Mesendoderm (in vitro differentiated cells): ENCODE data around the gene ESM1.
A peak's percentile ranks its signal among the peaks of the same experiment; 100 is the strongest.

Source experiments
- DNase-seq: peaks from one replicate; pipeline ENCODE4 v3.0.0; 2013
- H2AK5ac ChIP-seq: 2 replicates; pipeline ENCODE4 v1.6.1; 2013; ENCODE audit warnings: low read length, inconsistent platforms
- H2BK120ac ChIP-seq: 2 replicates; pipeline ENCODE4 v1.6.1; 2013; ENCODE audit warnings: low read depth, mild to moderate bottlenecking, low read length, moderate library complexity, mixed read lengths
- H2BK15ac ChIP-seq: replicated peaks from 2 replicates; pipeline ENCODE4 v1.6.1; 2013; ENCODE audit warnings: low read depth, mild to moderate bottlenecking, moderate library complexity
- H2BK5ac ChIP-seq: 2 replicates; pipeline ENCODE4 v1.6.1; 2013; ENCODE audit warnings: low read length, inconsistent platforms
- H3K18ac ChIP-seq: 2 replicates; pipeline ENCODE4 v1.6.1; 2013; ENCODE audit warnings: mild to moderate bottlenecking, low read length, mixed read lengths
- H3K23ac ChIP-seq: one replicate; pipeline ENCODE4 v1.6.1; 2013; ENCODE audit warnings: low read length
- H3K27ac ChIP-seq: 2 replicates; pipeline ENCODE4 v1.5.1; 2013; ENCODE audit warnings: low read depth, mild to moderate bottlenecking, inconsistent platforms, low read length, moderate library complexity
- H3K27me3 ChIP-seq: 2 replicates; pipeline ENCODE4 v1.6.1; 2013; ENCODE audit warnings: low read length, control low read depth, mild to moderate bottlenecking, inconsistent platforms; ENCODE audit not compliant: insufficient read depth, poor library complexity
- H3K36me3 ChIP-seq: 2 replicates; pipeline ENCODE4 v1.6.1; 2013; ENCODE audit warnings: low read length, inconsistent platforms; ENCODE audit not compliant: control insufficient read depth, insufficient read depth
- H3K4ac ChIP-seq: one replicate; pipeline ENCODE4 v1.6.1; 2013; ENCODE audit warnings: low read depth, mild to moderate bottlenecking, low read length, moderate library complexity
- H3K4me1 ChIP-seq: 2 replicates; pipeline ENCODE4 v1.6.1; 2013; ENCODE audit warnings: low read depth, low read length, inconsistent platforms; ENCODE audit not compliant: control insufficient read depth
- H3K4me2 ChIP-seq: 2 replicates; pipeline ENCODE4 v1.6.1; 2013; ENCODE audit warnings: low read length
- H3K4me3 ChIP-seq: 2 replicates; pipeline ENCODE4 v1.5.1; 2013; ENCODE audit warnings: mild to moderate bottlenecking, low read length
- H3K56ac ChIP-seq: one replicate; pipeline ENCODE4 v1.6.1; 2013; ENCODE audit warnings: low read length
- H3K79me1 ChIP-seq: 2 replicates; pipeline ENCODE4 v1.6.1; 2013; ENCODE audit warnings: low read length, inconsistent platforms
- H3K79me2 ChIP-seq: 2 replicates; pipeline ENCODE4 v1.6.1; 2013; ENCODE audit warnings: mild to moderate bottlenecking, low read length; ENCODE audit not compliant: control insufficient read depth, insufficient read depth
- H3K9ac ChIP-seq: 2 replicates; pipeline ENCODE4 v1.6.1; 2013; ENCODE audit warnings: low read length, inconsistent platforms
- H4K5ac ChIP-seq: one replicate; pipeline ENCODE4 v1.6.1; 2013; ENCODE audit warnings: low read length
- H4K8ac ChIP-seq: one replicate; pipeline ENCODE4 v1.6.1; 2013; ENCODE audit warnings: low read depth, mild to moderate bottlenecking, control low read depth, low read length, moderate library complexity
- WGBS: extraction: QIAGEN DNeasy Blood & Tissue Kit; methylation state at CpG from one replicate; pipeline ENCODE4 v1.1.7; 2013; ENCODE audit warnings: low lambda C conversion rate, missing lambda C conversion rate; ENCODE audit not compliant: insufficient coverage; ENCODE audit errors: extremely low coverage; 5-methylcytosine and 5-hydroxymethylcytosine counted together

Gene ESM1

GRCh38 chr5:54993318-54993717 lies 7.9 kb upstream of the ESM1 start:
- Histone ChIP-seq H3K27me3 (no peaks in the 10 kb centered on the region), H3K27ac (no peak overlapping the region), H3K56ac (no peak overlapping the region), H2AK5ac (no peak overlapping the region), H3K79me2 (no peaks in the 10 kb centered on the region), H3K4me3 (no peak overlapping the region), H3K23ac (no peak overlapping the region), H3K4me1 (peaks cover 3% of the 10 kb centered on the region), H3K4ac (no peak overlapping the region), H3K36me3 (no peaks in the 10 kb centered on the region), H3K18ac (no peak overlapping the region), H2BK15ac (no peak overlapping the region), H3K9ac (no peak overlapping the region), H3K79me1 (no peaks in the 10 kb centered on the region), H3K4me2 (no peak overlapping the region), H2BK120ac (no peak overlapping the region), H4K8ac (no peak overlapping the region), H4K5ac (no peak overlapping the region), H2BK5ac (no peak overlapping the region)
- no CpG with 5 or more reads among the region's 2 CpGs for whole genome bisulfite sequencing
- peak; percentile 62 for DNase-seq

GRCh38 chr5:54991416-54991815 lies 6.0 kb upstream of the ESM1 start:
- H2BK5ac ChIP-seq, result no peak overlapping the region
- no peaks in the 10 kb centered on the region for H3K79me2 ChIP-seq
- H2BK15ac ChIP-seq, result no peak overlapping the region
- H3K4me2 ChIP-seq, result no peak overlapping the region
- peak; percentile 47 for DNase-seq
- H3K9ac ChIP-seq, result no peak overlapping the region
- H3K18ac ChIP-seq, result no peak overlapping the region
- H2AK5ac ChIP-seq, result no peak overlapping the region
- H3K56ac ChIP-seq, result no peak overlapping the region
- H3K4me3 ChIP-seq, result no peak overlapping the region
- H4K8ac ChIP-seq, result no peak overlapping the region
- no peaks in the 10 kb centered on the region for H3K27me3 ChIP-seq
- H3K4ac ChIP-seq, result no peak overlapping the region
- no peak overlapping the region for H2BK120ac ChIP-seq
- no peak overlapping the region for H4K5ac ChIP-seq
- H3K36me3 ChIP-seq, result no peaks in the 10 kb centered on the region
- no peaks in the 10 kb centered on the region for H3K79me1 ChIP-seq
- H3K23ac ChIP-seq, result no peak overlapping the region
- no peaks in the 10 kb centered on the region for H3K4me1 ChIP-seq
- WGBS, result no CpG with 5 or more reads among the region's 3 CpGs
- H3K27ac ChIP-seq, result no peak overlapping the region

GRCh38 chr5:54990841-54991258 lies 5.5 kb upstream of the ESM1 start:
- no peak overlapping the region for H4K5ac ChIP-seq

GRCh38 chr5:54988817-54989216 lies 3.4 kb upstream of the ESM1 start:
- Histone ChIP-seq H3K79me2 (no peaks in the 10 kb centered on the region), H3K36me3 (no peaks in the 10 kb centered on the region), H2BK120ac (no peak overlapping the region), H3K9ac (no peak overlapping the region), H3K79me1 (no peaks in the 10 kb centered on the region), H3K4me1 (no peaks in the 10 kb centered on the region), H2BK5ac (no peak overlapping the region), H3K4me3 (no peak overlapping the region), H3K27ac (no peak overlapping the region), H3K4me2 (no peak overlapping the region), H3K56ac (no peak overlapping the region), H2AK5ac (no peak overlapping the region), H3K27me3 (no peaks in the 10 kb centered on the region), H3K18ac (no peak overlapping the region), H3K4ac (no peak overlapping the region), H4K5ac (no peak overlapping the region), H3K23ac (no peak overlapping the region), H2BK15ac (no peak overlapping the region), H4K8ac (no peak overlapping the region)
- no CpG with 5 or more reads among the region's 2 CpGs for WGBS
- DNase-seq, result no peak

More at GRCh38 chr5:54990841-54991258, 5.5 kb upstream of the ESM1 start:
- Histone ChIP-seq H3K4me1 (no peaks in the 10 kb centered on the region), H2BK120ac (no peak overlapping the region), H3K36me3 (no peaks in the 10 kb centered on the region), H2AK5ac (no peak overlapping the region), H4K8ac (no peak overlapping the region), H3K79me1 (no peaks in the 10 kb centered on the region), H3K9ac (no peak overlapping the region), H3K79me2 (no peaks in the 10 kb centered on the region), H3K27ac (no peak overlapping the region), H3K18ac (no peak overlapping the region), H3K4me2 (no peak overlapping the region), H3K23ac (no peak overlapping the region), H2BK15ac (no peak overlapping the region), H3K4ac (no peak overlapping the region), H3K56ac (no peak overlapping the region), H3K27me3 (no peaks in the 10 kb centered on the region), H3K4me3 (no peak overlapping the region), H2BK5ac (no peak overlapping the region)
- WGBS, result no CpG with 5 or more reads among the region's 1 CpG
- DNase-seq, result peak; percentile 71

- Histone ChIP-seq H3K36me3 (no peaks in the 10 kb centered on the region), H3K4me3 (no peak overlapping the region), H2BK120ac (no peak overlapping the region), H4K8ac (no peak overlapping the region), H3K79me1 (no peaks in the 10 kb centered on the region), H3K9ac (no peak overlapping the region), H3K23ac (no peak overlapping the region), H3K4me2 (no peak overlapping the region), H4K5ac (no peak overlapping the region), H2BK5ac (no peak overlapping the region), H2AK5ac (no peak overlapping the region), H3K79me2 (no peaks in the 10 kb centered on the region), H3K4ac (no peak overlapping the region), H3K27ac (no peak overlapping the region), H3K27me3 (no peaks in the 10 kb centered on the region), H3K56ac (no peak overlapping the region), H2BK15ac (no peak overlapping the region), H3K4me1 (no peaks in the 10 kb centered on the region), H3K18ac (no peak overlapping the region)
- no CpG with 5 or more reads among the region's 1 CpG for WGBS
- DNase-seq, result no peak
These were observed 2.8 kb upstream of the ESM1 start for GRCh38 chr5:54988218-54988617.

GRCh38 chr5:54986269-54986654 lies 869 bp upstream of the ESM1 start:
- Histone ChIP-seq H2BK5ac (no peak overlapping the region), H3K27ac (no peak overlapping the region), H2BK15ac (no peak overlapping the region), H3K9ac (no peak overlapping the region), H3K79me2 (no peaks in the 10 kb centered on the region), H3K4me3 (no peak overlapping the region), H3K23ac (no peak overlapping the region), H3K79me1 (no peaks in the 10 kb centered on the region), H3K27me3 (no peaks in the 10 kb centered on the region), H3K4me1 (no peaks in the 10 kb centered on the region), H4K8ac (no peak overlapping the region), H2BK120ac (no peak overlapping the region), H3K4me2 (no peak overlapping the region), H2AK5ac (no peak overlapping the region), H3K36me3 (no peaks in the 10 kb centered on the region), H3K4ac (no peak overlapping the region), H4K5ac (no peak overlapping the region), H3K18ac (peak overlapping the region; percentile 64), H3K56ac (no peak overlapping the region)
- WGBS, result no CpG with 5 or more reads among the region's 5 CpGs
- no peak for DNase-seq
